ENCODE measurements around the gene VPS25. TPM values are rescaled to one million over a fixed set of nuclear protein-coding genes. Genes with fewer than 3 reads are reported as not detected.
A peak's percentile ranks its signal among the peaks of the same experiment; 100 is the strongest.

Gene VPS25
- total RNA-seq, 6 donors from 2014 or later = 19.0 to 54.6 (median 36.7) TPM

- no peaks in the 10 kb centered on the region for H3K9me3 ChIP-seq
- DNase-seq (no peak), ATAC-seq (ENCODE audit: low FRiP score in 2 of 2) (no peak)
- WGBS, 2 donors = 76% methylated on average over 9 to 11 of the region's 11 CpGs
- H3K4me3 ChIP-seq = no peak overlapping the region
- no peak for TF ChIP-seq POLR2AphosphoS5 (IDR thresholded peaks at IDR 0.05)
- no peak for TF ChIP-seq CTCF (IDR thresholded peaks at IDR 0.05)
- H3K27me3 ChIP-seq = no peaks in the 10 kb centered on the region
- H3K4me1 ChIP-seq = peaks cover 31 to 46% (median 37%) of the 10 kb centered on the region in 4 donors
- H3K27ac ChIP-seq = peak overlapping the region; percentile 31 to 73 (median 52)
- H3K36me3 ChIP-seq = no peaks in the 10 kb centered on the region
Observed at GRCh38 chr17:42748908-42749798, 24.1 kb upstream of the VPS25 start.

GRCh38 chr17:42750739-42751344, 22.4 kb upstream of the VPS25 start:
- 27 to 29% methylated on average over 3 of the region's 3 CpGs for WGBS, 2 donors
- Histone ChIP-seq H3K27me3 (no peaks in the 10 kb centered on the region), H3K4me3 (no peak overlapping the region), H3K27ac (peak overlapping the region; percentile 19 to 73 (median 50)), H3K4me1 (peaks cover 25 to 36% (median 31%) of the 10 kb centered on the region in 4 donors), H3K9me3 (no peaks in the 10 kb centered on the region), H3K36me3 (no peaks in the 10 kb centered on the region)
- no peak for TF ChIP-seq POLR2A (IDR thresholded peaks at IDR 0.05)
- no peak for TF ChIP-seq EP300 (IDR thresholded peaks at IDR 0.05)
- TF ChIP-seq POLR2AphosphoS5 (IDR thresholded peaks at IDR 0.05) = no peak
- TF ChIP-seq CTCF (IDR thresholded peaks at IDR 0.05) = no peak
- peak; percentile 36 to 53 for ATAC-seq (ENCODE audit: low FRiP score in 2 of 2)
- no peak for DNase-seq

- Histone ChIP-seq H3K4me3 (no peak overlapping the region), H3K9me3 (no peaks in the 10 kb centered on the region), H3K27ac (no peak overlapping the region), H3K27me3 (no peaks in the 10 kb centered on the region), H3K36me3 (no peaks in the 10 kb centered on the region), H3K4me1 (peaks cover 25 to 36% (median 31%) of the 10 kb centered on the region in 4 donors)
- 61 to 72% methylated on average over 7 of the region's 7 CpGs for WGBS, 2 donors
- no peak for TF ChIP-seq EP300 (IDR thresholded peaks at IDR 0.05)
- TF ChIP-seq POLR2A (IDR thresholded peaks at IDR 0.05) = no peak
- no peak for TF ChIP-seq POLR2AphosphoS5 (IDR thresholded peaks at IDR 0.05)
- no peak for TF ChIP-seq CTCF (IDR thresholded peaks at IDR 0.05)
- ATAC-seq (ENCODE audit: low FRiP score in 2 of 2) = no peak
- DNase-seq = no peak
Observed at GRCh38 chr17:42751628-42752027, 21.6 kb upstream of the VPS25 start.

- H3K4me1 ChIP-seq = peaks cover 14 to 20% (median 16%) of the 10 kb centered on the region in 4 donors
- TF ChIP-seq CTCF (IDR thresholded peaks at IDR 0.05) = no peak
- no peak for TF ChIP-seq EP300 (IDR thresholded peaks at IDR 0.05)
- TF ChIP-seq POLR2AphosphoS5 (IDR thresholded peaks at IDR 0.05) = no peak
- no peak for TF ChIP-seq POLR2A (IDR thresholded peaks at IDR 0.05)
- ATAC-seq (ENCODE audit: low FRiP score in 2 of 2) (peak in 1 of 2 donors; percentile 94), DNase-seq (no peak)
- H3K27me3 ChIP-seq = no peaks in the 10 kb centered on the region
- H3K4me3 ChIP-seq = no peak overlapping the region
- no peak overlapping the region for H3K27ac ChIP-seq
- no peaks in the 10 kb centered on the region for H3K9me3 ChIP-seq
- H3K36me3 ChIP-seq = no peaks in the 10 kb centered on the region
- WGBS, 2 donors = 75 to 85% methylated on average over 3 of the region's 3 CpGs
Observed at GRCh38 chr17:42754782-42755181, 18.5 kb upstream of the VPS25 start.

Data from upper lobe of left lung (tissue), 6 donors.